ENCODE data around the gene PTX3.

The PTX3 gene

DNA sequence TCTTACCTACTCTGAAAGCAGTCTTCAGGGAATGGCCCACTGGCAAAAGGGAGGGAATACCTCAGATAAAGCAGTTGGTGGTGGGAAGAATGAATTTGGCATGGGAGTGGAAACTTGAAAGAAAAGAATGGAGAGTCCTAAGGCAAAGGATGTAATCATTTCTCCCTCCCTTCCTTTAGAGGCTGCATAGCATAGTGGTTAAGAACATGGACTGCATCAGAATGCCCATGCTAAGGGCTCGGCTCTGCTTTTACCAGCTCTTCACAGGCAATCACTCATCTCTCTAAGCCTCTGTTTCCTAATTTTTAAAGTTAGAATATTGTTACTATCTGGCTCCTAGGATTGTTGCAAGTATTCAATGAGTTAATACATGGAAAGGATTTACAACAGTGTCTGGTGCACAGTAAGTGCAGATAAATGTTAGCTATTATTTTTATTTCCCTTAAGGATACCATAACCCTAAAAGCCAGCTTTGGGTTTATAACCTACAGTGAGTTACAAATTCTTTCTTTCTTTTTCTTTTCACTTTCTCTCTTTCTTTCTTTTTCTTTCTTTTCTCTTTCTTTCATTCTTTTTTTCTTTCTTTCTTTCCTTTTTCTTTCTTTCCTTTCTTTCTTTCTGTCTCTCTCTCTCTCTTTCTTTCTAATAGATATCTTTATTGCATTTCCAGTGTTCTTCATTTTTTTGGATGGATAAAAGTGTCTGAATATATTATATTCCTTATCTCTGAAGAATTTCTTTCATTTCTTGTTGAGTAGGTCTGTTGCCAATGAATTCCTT, 43.0 kb downstream of the PTX3 start:
- DNase-seq: no peak

- no peak for DNase-seq
Measured at GRCh38 chr3:157487339-157487738, 50.7 kb downstream of the PTX3 start.

DNA sequence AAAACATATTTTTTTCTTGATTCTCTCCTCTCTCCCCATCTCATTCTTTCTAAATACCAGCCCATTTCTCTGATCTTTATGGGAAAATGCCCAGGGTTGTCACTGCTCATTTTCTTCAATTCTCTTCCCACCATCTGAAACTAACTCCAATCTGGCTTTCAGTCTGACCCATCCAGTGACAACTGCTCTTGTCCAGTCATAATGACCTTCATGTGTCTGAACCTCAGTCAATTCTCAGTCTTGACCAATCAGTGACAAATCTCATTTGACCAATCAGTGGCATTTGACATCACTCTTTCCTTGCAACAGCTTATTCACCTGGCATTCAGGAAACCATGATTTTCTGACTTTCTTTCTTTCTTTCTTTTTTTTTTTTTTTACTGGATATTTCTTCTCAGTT, 51.5 kb downstream of the PTX3 start:
- DNase-seq: no peak

GRCh38 chr3:157491136-157491535, 54.5 kb downstream of the PTX3 start:
- no peak for DNase-seq

Measured in amniotic stem cell (primary cell).